Urothelium cell line (cell line): ENCODE data around the gene RIC3.

ENCODE experiments used
- DNase-seq: peaks from one replicate; pipeline ENCODE4 v3.0.0; 2011; ENCODE audit warnings: low spot score, mixed read lengths
- FAIRE-seq: peaks from 2 replicates; lab custom pipeline; 2011; peaks lifted over from hg19 to GRCh38; lab: Jason Lieb, UNC

The RIC3 gene, protein sequence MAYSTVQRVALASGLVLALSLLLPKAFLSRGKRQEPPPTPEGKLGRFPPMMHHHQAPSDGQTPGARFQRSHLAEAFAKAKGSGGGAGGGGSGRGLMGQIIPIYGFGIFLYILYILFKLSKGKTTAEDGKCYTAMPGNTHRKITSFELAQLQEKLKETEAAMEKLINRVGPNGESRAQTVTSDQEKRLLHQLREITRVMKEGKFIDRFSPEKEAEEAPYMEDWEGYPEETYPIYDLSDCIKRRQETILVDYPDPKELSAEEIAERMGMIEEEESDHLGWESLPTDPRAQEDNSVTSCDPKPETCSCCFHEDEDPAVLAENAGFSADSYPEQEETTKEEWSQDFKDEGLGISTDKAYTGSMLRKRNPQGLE

DNA sequence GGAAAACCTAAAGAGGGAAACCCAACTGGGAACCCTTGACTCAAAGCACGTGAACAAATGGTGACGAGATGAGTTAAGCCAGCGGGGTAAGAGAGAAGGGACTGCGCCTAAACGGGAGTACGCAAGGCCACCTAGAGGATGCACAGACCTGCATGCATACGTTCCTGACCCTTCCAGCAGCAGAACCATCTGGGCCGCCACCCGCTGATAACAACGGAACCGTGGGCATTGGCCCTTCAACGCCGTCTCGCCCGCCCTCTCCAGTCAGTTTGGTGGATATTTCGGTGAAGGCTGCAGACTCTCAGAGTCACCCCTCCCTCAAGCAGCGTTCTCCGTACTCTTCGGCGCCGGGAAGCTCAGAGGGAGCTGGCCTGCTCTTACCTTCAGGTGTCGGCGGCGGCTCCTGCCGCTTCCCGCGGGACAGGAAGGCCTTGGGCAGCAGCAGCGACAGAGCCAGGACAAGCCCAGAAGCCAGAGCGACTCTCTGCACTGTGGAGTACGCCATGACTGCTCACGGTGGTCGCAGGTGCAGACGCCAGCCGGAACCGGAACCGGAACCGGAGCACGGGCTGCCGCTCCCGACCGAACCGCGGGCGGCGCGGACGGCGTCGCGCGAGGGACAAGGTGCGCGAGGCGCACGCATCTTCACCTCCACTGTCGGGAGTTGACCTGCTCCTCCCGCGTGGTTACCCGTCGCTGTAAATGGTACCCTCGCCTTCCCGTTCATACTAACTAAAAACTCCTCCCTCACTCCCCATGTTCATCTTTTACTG is at the start of gene RIC3:
Gene RIC3, minus strand, starts transcription at position 541 of the 773 bp plus-strand sequence. Its CDS starts 36 bp downstream, at position 505.
- DNase-seq, result peak; percentile 40
- peak; percentile 27 for FAIRE-seq

- DNase-seq (no peak), FAIRE-seq (no peak)
Measured at GRCh38 chr11:8218409-8218808, 49.6 kb upstream of the RIC3 start.

DNA sequence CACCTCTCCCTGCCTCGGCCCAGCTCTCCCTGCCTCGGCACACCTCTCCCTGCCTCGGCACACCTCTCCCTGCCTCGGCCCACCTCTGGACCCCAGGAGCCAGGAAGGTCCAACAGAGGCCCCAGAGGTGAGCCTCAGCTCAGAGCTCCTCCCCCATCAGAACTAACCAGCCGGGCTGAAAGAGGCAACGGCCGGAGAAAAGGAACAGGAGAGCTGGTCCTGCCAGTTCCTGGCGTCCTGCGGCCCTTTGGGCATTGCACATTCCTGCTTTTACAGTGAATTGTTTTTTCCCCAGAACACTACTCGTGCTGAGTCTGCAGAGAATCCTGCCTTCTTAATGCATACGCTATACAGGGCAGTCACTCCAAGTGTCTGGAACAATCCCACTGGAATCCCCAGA is 49.1 kb upstream of the RIC3 start:
- DNase-seq (no peak), FAIRE-seq (no peak)

GRCh38 chr11:8217136-8217535 is 48.3 kb upstream of the RIC3 start:
- no peak for FAIRE-seq
- no peak for DNase-seq

DNA sequence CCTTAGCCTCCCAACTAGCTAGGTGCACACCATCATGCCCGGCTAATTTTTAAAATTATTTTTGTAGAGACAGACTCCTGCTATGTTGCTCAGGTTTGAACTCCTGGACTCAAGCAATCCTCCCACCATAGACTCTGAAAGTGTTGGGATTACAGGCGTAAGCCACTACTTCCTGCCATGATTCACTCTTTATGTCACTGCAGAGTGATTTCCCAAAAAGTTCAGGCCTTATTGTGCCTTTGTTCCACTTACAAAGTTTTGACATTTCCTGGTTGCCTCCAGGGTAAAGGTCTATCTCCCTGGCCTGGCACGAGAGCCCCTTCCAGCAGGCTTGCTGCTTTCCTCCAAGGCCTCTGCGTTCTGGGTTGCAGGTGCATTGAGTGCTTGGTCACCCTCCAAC is 44.6 kb upstream of the RIC3 start:
- no peak for DNase-seq
- no peak for FAIRE-seq

DNA sequence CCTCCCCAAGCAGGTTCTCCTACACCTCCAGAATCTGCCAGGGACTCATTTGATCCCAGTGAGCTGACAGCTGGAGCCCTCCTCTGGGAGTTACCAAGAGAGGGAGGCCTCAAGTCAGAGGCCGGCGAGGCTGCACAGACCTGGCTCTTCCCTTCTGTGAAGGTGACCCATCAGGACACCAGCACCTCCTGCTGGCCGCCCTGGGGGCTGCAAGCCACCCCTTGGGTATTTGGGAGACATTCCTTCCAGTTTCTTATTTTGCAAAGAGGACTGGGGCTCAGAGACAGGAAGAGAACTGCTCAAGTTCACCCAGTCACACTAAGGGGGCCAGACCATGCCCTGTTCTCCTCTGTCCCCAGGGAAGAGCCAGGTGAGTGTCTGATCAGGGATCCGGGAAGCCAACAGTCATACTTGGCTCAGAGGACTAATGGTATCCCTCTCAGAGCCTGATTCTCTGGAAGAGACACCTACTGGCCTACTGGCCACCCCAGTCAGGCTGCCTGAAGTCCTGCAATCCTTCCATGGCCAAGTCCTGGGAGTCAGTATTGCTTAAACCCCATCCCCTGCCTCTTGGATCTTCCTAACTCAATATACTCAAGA is 40.5 kb upstream of the RIC3 start:
- DNase-seq, result no peak
- FAIRE-seq, result no peak

GRCh38 chr11:8207080-8208000 is 38.5 kb upstream of the RIC3 start:
- FAIRE-seq (no peak), DNase-seq (peak; percentile 53)

DNA sequence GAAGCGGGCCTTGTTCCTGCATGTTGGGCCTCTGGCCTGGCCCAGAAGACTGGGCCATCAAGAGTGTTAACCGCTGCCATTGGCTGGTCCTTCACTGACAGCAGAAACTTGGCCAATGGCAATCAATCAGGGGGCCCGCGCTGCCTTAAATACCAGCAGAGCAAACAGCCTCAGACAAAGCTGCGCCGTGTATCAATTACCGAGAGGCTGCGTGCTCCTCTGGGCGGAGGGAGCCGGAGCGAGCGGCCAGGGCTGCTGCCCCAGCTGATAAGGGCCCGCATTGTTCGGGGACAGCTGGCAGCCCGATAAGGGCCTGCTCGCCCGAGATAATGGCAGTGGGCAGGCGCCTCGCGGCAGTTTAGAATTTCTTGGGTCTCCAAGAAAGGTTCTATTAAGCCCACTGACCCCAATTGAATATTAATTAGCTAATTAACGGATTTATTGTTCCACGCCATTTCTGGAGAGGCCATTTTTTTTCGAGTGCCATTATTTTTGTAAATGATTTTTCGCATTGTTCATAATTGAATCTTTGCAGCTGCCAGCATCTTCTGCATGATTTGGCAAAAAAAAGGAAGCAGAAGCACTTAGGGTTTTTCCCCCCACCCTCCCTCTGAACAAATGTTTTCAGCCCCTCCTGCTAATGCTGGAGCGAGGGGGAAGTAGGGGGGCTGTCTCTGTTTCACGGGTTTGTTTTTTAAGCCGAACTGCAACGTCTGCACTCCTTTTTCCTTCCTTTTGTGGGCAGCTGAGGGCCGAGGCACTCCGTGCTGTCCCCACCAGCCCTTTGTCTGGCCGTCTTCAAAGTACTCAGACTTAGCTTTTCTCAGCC is 37.6 kb upstream of the RIC3 start:
- DNase-seq (no peak), FAIRE-seq (no peak)

GRCh38 chr11:8205566-8205965 is 36.7 kb upstream of the RIC3 start:
- DNase-seq (no peak), FAIRE-seq (no peak)

DNA sequence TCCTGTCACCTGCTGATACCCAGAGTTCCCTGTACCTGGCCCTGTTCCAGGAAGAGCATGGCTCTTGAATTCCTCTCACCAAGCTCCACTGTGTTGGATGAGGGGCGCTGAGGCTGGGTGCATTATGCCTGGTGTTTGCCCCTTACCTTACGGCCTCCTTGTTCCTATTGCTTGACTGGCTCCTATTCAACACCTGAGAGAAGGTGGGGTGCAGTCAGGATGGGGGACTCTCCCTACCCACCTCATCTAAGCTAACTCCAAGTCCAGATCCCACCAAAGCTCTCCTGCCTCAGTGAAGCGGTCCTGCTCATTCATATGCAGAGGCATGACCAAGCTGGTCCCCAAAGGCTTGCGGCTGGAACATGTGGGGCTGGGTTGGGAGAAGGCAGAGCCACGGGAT is 35.8 kb upstream of the RIC3 start:
- DNase-seq, result no peak
- no peak for FAIRE-seq

- FAIRE-seq (no peak), DNase-seq (no peak)
Measured at GRCh38 chr11:8204025-8204424, 35.2 kb upstream of the RIC3 start.

DNA sequence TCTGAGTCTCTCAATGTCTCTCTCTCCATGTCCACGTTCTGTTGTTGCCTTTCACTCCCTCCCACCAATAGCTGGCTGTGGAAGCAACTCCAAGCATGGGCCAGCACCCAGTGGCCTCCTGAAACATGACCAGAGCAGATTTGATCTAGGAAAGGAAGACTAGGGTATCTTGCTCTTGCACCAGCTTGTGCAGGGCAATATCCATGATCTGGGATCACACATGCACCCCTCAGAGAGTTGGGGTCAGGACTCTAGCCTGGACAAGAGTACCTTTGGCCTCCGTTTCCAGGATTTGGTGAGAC is 34.5 kb upstream of the RIC3 start:
- FAIRE-seq (no peak), DNase-seq (no peak)

- FAIRE-seq (no peak), DNase-seq (no peak)
Measured at GRCh38 chr11:8202516-8203413, 33.9 kb upstream of the RIC3 start.

DNA sequence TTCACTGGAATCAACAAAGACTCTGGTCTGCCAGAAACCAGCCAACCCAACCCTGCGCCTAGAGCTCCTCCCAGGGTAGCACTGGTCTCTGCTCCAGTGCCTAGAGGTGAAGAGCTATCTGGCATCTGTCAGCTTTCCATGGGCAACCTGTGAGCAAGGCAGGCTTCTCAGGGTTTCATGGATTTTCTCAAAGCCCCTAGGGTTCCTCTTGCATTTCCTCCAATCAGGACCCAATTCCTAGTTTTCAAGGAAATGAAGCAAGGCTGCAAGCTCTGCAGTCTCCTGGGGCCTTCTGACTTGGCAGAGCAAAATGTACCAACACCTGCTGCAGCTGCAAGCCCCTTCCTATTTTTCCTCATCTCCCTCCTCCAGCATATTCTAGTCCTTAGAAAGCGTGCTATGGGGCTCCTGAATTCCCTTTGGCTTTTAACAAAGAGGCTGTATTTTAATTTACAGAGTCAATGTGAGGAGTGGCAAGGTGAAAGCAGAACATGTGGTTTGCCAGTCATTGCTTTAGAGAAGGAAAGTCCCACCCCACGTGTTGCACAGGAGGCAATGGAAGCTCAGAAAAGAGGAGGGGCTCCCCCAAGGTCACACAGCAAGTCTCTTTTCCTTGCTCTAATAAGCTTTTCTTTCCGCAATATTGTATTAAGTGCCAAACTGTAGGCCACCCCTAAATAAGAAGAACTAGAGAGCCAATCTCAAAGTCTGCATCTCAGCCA is 33.0 kb upstream of the RIC3 start:
- FAIRE-seq (no peak), DNase-seq (no peak)

GRCh38 chr11:8199676-8200075 is 30.9 kb upstream of the RIC3 start:
- FAIRE-seq, result no peak
- DNase-seq, result no peak

GRCh38 chr11:8196749-8197148 is 27.9 kb upstream of the RIC3 start:
- no peak for FAIRE-seq
- DNase-seq, result no peak

GRCh38 chr11:8194956-8195355 is 26.1 kb upstream of the RIC3 start:
- FAIRE-seq, result no peak
- DNase-seq, result no peak

DNA sequence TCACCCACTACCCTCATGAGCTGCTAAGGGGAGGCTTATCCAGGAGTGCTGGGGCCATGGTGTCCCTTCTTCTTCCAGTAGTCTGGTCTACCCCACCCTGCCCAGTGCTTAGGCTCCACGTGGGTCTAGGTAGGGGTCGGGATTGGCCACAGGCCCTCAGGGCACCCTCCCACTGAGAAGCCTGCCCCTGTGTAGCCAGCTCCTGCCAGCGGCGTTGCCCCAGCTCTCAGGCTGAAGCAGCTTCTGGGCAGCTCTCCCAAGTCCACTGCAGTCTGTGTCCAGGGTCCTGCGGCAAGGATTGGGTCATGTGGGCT is 24.0 kb upstream of the RIC3 start:
- DNase-seq (no peak), FAIRE-seq (no peak)
